Spleen (tissue), 11 donors: ENCODE results near the gene HLA-DRA. TPM values are rescaled to one million over a fixed set of nuclear protein-coding genes. Genes with fewer than 3 reads are reported as not detected.

Source experiments
- DNase-seq: peaks from one replicate; pipeline ENCODE4 v3.0.0-alpha.2; 2020
- H3K27ac ChIP-seq, 8 donors: fragments of 200-600 bp; sonication (generic) in 7 of 8; 1 replicate in 4 of 8; 2 replicates in 4 of 8; pipeline versions ENCODE4 v1.5.0 to v1.8.0; 2016 to 2021; ENCODE audit warnings: inconsistent platforms in 4 of 8, mild to moderate bottlenecking in 4 of 8, moderate library complexity in 1 of 8
- H3K27me3 ChIP-seq, 7 donors: fragments of 200-600 bp; sonication (generic) in 6 of 7; replicated peaks in 1 of 7; 1 replicate in 4 of 7; 2 replicates in 3 of 7; pipeline versions ENCODE4 v1.5.0 to v1.8.0; 2016 to 2021; ENCODE audit warnings: inconsistent platforms in 3 of 7, mild to moderate bottlenecking in 1 of 7
- H3K36me3 ChIP-seq, 6 donors: fragments of 200-600 bp; sonication (generic) in 5 of 6; 1 replicate in 4 of 6; 2 replicates in 2 of 6; pipeline versions ENCODE4 v1.5.0 to v1.8.0; 2016 to 2021; ENCODE audit warnings: inconsistent platforms in 2 of 6
- H3K4me1 ChIP-seq, 6 donors: fragments of 200-600 bp; sonication (generic) in 5 of 6; 1 replicate in 3 of 6; 2 replicates in 3 of 6; pipeline versions ENCODE4 v1.5.0 to v1.8.0; 2016 to 2021; ENCODE audit warnings: inconsistent platforms in 3 of 6
- H3K4me3 ChIP-seq, 8 donors: fragments of 200-600 bp; sonication (generic) in 7 of 8; 1 replicate in 4 of 8; 2 replicates in 4 of 8; pipeline versions ENCODE4 v1.5.0 to v1.8.0; 2016 to 2021; ENCODE audit warnings: inconsistent platforms in 4 of 8, mild to moderate bottlenecking in 4 of 8, moderate library complexity in 2 of 8
- H3K9me3 ChIP-seq, 8 donors: fragments of 200-600 bp; sonication (generic) in 7 of 8; 1 replicate in 4 of 8; 2 replicates in 4 of 8; pipeline versions ENCODE4 v1.5.0 to v1.8.0; 2016 to 2021; ENCODE audit warnings: inconsistent platforms in 4 of 8
- POLR2A ChIP-seq, 3 donors: fragments of 450-650 bp; IDR thresholded peaks; one replicate each; pipeline ENCODE4 v1.5.1; 2017; ENCODE audit warnings: antibody characterized with exemption in 3 of 3, mild to moderate bottlenecking in 1 of 3
- POLR2AphosphoS5 ChIP-seq, 3 donors: sonication (generic); formaldehyde crosslinking; IDR thresholded peaks; one replicate each; pipeline ENCODE4 v1.5.1; 2017; ENCODE audit warnings: antibody characterized with exemption in 3 of 3
- WGBS, 5 donors: extraction: QIAGEN DNeasy Blood & Tissue Kit in 3 of 5; methylation state at CpG; one replicate each; pipeline versions ENCODE4 v1.1.5 to v1.1.7; 2013 to 2018; 5-methylcytosine and 5-hydroxymethylcytosine counted together
- intact Hi-C: fragments of 100-400 bp; cut with DNase I; formaldehyde crosslinking; loops from one replicate; pipeline ENCODE4 v1.15.0; 2023; ENCODE audit warnings: low total_unique reads
- polyA plus RNA-seq, 3 donors: library from polyadenylated mRNA; stranded (reverse); fragments of 200-250 nt; gene quantifications; one replicate each; pipeline ENCODE4 v1.2.1, GENCODE V29; 2013
- total RNA-seq, 7 donors: library from RNA; depleted of rRNA in 3 of 7; stranded (reverse); fragments of >200 nt in 3 of 7; fragmentation: NEBNext Ultra II Directional in 4 of 7; extraction: Animal tissue kit (Norgen Biotek cat#: 25700) in 4 of 7; gene quantifications; one replicate each; pipeline versions ENCODE4 v1.1.0 to v1.2.1, GENCODE V29; 2016 to 2021
- TF ChIP-seq, protein P1 (sequence below), 11 experiments: fragments of 200-600 bp in 7 of 11; fragments of 450-650 bp in 4 of 11; sonication (generic) in 4 of 11; IDR thresholded peaks in 8 of 11; conservative IDR thresholded peaks in 3 of 11; 1 replicate in 7 of 11; 2 replicates in 4 of 11; pipeline versions ENCODE4 v1.4.0 to v1.8.0; 2016 to 2021; ENCODE audit warnings: antibody characterized with exemption in 11 of 11, inconsistent platforms in 4 of 11, mild to moderate bottlenecking in 1 of 11
- donor health status: healthy with polysubstance abuse.
- donor health status: DM: no; HTN: no; CAD: no; lungs with moderate emphysema.
- donor health status: DM: no; HTN: no; CAD: no.
- donor health status: Bipolar disorder and iron deficiency.
- donor health status: healthy.
- donor health status: DM: no; HTN: no; CAD: no.
- donor health status: DM: yes; HTN: yes; CAD: no.

Gene HLA-DRA
- total and polyA plus RNA-seq, 10 donors = 1,127 to 2,800 (median 1,740) TPM

DNA sequence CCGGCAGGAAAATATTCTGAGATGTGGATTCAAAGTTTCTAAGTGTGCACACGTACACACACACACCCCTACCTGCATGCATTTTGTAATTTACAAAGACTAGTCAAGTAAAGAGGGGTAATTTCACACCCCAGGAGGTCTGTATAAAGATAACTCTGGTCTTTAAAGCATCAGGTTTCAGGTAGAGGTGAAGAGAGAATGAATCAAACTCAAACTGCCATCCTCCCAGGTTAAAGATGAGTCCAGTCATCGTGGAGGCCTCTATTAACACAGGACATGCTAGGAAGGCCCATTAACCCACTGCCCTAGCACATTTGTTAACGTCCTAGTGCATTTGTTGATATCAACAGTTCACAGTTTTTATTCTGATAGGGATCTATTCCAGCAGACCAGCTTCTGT lies 3.5 kb upstream of the HLA-DRA start:
- no peak for TF ChIP-seq POLR2AphosphoS5 (IDR thresholded peaks at IDR 0.05)
- TF ChIP-seq, protein P1, sequence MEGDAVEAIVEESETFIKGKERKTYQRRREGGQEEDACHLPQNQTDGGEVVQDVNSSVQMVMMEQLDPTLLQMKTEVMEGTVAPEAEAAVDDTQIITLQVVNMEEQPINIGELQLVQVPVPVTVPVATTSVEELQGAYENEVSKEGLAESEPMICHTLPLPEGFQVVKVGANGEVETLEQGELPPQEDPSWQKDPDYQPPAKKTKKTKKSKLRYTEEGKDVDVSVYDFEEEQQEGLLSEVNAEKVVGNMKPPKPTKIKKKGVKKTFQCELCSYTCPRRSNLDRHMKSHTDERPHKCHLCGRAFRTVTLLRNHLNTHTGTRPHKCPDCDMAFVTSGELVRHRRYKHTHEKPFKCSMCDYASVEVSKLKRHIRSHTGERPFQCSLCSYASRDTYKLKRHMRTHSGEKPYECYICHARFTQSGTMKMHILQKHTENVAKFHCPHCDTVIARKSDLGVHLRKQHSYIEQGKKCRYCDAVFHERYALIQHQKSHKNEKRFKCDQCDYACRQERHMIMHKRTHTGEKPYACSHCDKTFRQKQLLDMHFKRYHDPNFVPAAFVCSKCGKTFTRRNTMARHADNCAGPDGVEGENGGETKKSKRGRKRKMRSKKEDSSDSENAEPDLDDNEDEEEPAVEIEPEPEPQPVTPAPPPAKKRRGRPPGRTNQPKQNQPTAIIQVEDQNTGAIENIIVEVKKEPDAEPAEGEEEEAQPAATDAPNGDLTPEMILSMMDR (IDR thresholded peaks at IDR 0.05 in 8 of 11, conservative IDR thresholded peaks at IDR 0.05 in 3 of 11) = no peak
- TF ChIP-seq POLR2A (IDR thresholded peaks at IDR 0.05) = no peak
- no peaks in the 10 kb centered on the region for H3K9me3 ChIP-seq
- 66 to 87% (median 70%) methylated on average over 4 of the region's 4 CpGs for WGBS, 5 donors
- intact Hi-C loops = no loop called here
- no peaks in the 10 kb centered on the region for H3K36me3 ChIP-seq
- H3K27ac ChIP-seq = peak overlapping the region; percentile 23 to 93 (median 90)
- peaks cover 0 to 48% (median 19%) of the 10 kb centered on the region in 6 donors for H3K4me1 ChIP-seq
- no peaks in the 10 kb centered on the region for H3K27me3 ChIP-seq
- DNase-seq = no peak
- no peak overlapping the region for H3K4me3 ChIP-seq

DNA sequence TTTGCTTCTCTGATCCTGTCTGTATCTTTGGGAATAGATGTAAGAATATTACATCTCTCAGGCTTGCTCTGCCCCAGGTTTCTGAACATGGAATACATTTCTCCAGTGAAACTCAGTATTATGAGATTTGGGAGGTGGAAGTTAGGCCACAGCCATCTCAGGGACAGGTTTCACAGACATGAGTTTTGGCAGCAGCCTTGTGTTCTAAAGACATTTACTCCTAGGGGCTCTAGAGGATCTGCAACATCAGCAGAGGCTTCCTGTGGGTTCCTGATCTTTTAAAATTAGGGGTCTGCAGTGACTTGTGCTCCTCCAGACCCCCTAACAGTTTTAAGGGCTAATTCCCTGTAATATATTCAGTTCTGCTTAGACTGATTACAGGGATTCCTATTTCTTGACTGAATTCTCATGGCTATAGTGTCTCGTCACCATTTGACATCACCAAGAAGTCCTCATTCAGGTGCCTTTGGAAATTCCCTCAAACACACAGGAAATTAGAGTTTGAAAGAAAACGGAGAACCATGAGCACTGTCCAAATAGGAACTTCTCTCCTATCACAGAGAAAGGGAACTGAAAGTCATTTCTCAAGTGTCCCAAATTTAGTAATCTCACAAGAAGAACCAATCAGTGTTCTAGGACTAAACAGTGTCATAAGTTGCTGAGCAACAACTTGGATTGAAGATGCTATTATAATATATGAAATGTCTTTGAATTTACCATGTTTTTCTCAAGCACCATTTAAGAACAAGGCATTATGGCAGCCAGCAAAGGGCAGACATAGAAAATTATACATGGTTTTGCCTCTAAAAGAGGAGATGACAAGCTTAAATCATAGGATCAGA lies 2.5 kb upstream of the HLA-DRA start:
- TF ChIP-seq, protein P1 (IDR thresholded peaks at IDR 0.05 in 8 of 11, conservative IDR thresholded peaks at IDR 0.05 in 3 of 11) = no peak
- peak in 2 of 3 donors; percentile 25 to 73 for TF ChIP-seq POLR2A (IDR thresholded peaks at IDR 0.05)
- TF ChIP-seq POLR2AphosphoS5 (IDR thresholded peaks at IDR 0.05) = peak in 1 of 3 donors; percentile 65
- Histone ChIP-seq H3K9me3 (no peaks in the 10 kb centered on the region), H3K36me3 (peaks cover 0 to 9% (median under 1%) of the 10 kb centered on the region in 6 donors), H3K27me3 (no peaks in the 10 kb centered on the region), H3K27ac (peak overlapping the region; percentile 63 to 93 (median 90)), H3K4me1 (peaks cover 0 to 58% (median 28%) of the 10 kb centered on the region in 6 donors), H3K4me3 (no peak overlapping the region)
- intact Hi-C loops = no loop called here
- WGBS, 5 donors = 16 to 31% (median 23%) methylated on average over 2 of the region's 2 CpGs
- no peak for DNase-seq

DNA sequence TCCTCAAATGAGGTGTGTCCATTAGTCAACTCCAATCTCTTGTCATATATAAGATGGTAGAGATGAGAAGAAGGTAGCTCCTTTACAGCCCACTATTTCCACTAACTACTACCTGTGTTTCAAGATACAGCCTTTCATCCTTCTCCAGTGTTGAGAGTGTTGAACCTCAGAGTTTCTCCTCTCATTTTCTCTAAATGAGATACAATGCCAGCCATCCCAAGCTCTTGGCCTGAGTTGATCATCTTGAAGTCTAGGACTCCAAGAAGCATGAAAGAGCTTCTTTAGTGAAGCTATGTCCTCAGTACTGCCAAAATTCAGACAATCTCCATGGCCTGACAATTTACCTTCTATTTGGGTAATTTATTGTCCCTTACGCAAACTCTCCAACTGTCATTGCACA lies 548 bp upstream of the HLA-DRA start:
- peak overlapping the region; percentile 63 to 93 (median 90) for H3K27ac ChIP-seq
- intact Hi-C loops = no loop called here
- H3K27me3 ChIP-seq = no peaks in the 10 kb centered on the region
- H3K4me1 ChIP-seq = peaks cover 0 to 77% (median 45%) of the 10 kb centered on the region in 6 donors
- H3K9me3 ChIP-seq = no peaks in the 10 kb centered on the region
- WGBS, 5 donors = 50 to 71% (median 64%) methylated on average over 1 of the region's 1 CpG
- H3K36me3 ChIP-seq = peaks cover 0 to 28% (median 18%) of the 10 kb centered on the region in 6 donors
- peak overlapping the region in 4 of 8 donors; percentile 49 to 73 (median 58) for H3K4me3 ChIP-seq
- TF ChIP-seq POLR2AphosphoS5 (IDR thresholded peaks at IDR 0.05) (no peak), POLR2A (IDR thresholded peaks at IDR 0.05) (no peak)
- TF ChIP-seq, protein P1 (IDR thresholded peaks at IDR 0.05 in 8 of 11, conservative IDR thresholded peaks at IDR 0.05 in 3 of 11) = no peak
- DNase-seq = no peak

DNA sequence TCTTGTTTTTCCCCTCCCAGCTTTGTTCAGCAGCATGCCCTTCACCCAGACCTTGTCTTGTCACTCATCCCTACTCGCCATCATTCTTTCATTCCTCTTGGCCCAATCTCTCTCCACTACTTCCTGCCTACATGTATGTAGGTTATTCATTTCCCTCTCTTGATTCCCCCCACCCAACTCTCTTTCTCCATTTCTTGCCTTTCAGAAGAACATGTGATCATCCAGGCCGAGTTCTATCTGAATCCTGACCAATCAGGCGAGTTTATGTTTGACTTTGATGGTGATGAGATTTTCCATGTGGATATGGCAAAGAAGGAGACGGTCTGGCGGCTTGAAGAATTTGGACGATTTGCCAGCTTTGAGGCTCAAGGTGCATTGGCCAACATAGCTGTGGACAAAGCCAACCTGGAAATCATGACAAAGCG lies 2.6 kb downstream of the HLA-DRA start:
- Histone ChIP-seq H3K27ac (peak overlapping the region in 3 of 8 donors; percentile 16 to 93 (median 89)), H3K4me3 (peak overlapping the region; percentile 32 to 73 (median 52)), H3K36me3 (peaks cover 0 to 41% (median 26%) of the 10 kb centered on the region in 6 donors), H3K9me3 (no peaks in the 10 kb centered on the region), H3K27me3 (no peaks in the 10 kb centered on the region), H3K4me1 (peaks cover 0 to 77% (median 37%) of the 10 kb centered on the region in 6 donors)
- TF ChIP-seq, protein P1 (IDR thresholded peaks at IDR 0.05 in 8 of 11, conservative IDR thresholded peaks at IDR 0.05 in 3 of 11) = no peak
- TF ChIP-seq POLR2AphosphoS5 (IDR thresholded peaks at IDR 0.05) = no peak
- no peak for TF ChIP-seq POLR2A (IDR thresholded peaks at IDR 0.05)
- WGBS, 5 donors = 74 to 88% (median 85%) methylated on average over 7 of the region's 7 CpGs
- no peak for DNase-seq
- intact Hi-C loops = no loop called here
